HG02642 (cell line): ENCODE results near the gene NFIA.

Experiments
- ATAC-seq: cut with Tn5 transposase; IDR thresholded peaks from one replicate; pipeline ENCODE4 v1.9.1; 2021; ENCODE audit warnings: mild to moderate bottlenecking; ENCODE audit not compliant: unreplicated experiment, poor library complexity

The NFIA gene

DNA sequence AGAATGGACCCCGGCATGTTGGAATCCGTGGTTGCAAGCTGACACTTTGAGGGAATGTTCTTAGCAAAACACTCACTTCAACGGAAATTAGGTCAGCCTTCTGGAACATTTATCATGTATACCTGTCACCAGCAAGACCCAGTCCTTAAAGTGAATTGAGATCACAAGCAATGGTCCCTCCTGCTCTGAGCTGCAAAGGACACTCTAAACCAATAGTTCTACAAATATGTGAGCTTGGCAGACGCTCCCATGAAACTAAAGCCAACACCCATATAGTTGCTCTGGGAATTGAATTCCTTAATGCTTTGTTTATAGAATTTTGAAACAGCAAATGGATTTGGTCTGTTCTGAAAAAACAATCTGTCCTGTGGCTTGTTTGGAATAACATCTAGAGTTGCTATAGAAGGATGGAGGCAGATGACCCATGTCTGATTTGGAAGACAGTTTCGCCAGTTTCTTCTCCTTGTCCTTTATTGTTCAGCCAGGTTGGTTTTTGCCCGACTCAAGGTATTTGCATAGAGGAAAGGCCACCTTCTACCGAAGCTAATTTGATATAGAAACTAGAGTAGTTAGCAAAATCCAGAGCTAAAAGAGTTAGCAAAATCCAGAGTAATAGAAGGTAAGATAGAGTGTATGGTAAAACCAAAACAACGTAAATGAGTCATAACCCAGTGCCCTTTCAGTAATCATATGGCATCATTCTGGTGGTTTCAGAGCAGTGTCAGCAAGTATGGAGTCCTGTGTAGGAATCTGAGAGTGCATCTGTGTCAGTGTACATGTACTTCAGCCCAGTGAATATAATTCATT, 236.2 kb downstream of the NFIA start:
- peak; percentile 99 for ATAC-seq

DNA sequence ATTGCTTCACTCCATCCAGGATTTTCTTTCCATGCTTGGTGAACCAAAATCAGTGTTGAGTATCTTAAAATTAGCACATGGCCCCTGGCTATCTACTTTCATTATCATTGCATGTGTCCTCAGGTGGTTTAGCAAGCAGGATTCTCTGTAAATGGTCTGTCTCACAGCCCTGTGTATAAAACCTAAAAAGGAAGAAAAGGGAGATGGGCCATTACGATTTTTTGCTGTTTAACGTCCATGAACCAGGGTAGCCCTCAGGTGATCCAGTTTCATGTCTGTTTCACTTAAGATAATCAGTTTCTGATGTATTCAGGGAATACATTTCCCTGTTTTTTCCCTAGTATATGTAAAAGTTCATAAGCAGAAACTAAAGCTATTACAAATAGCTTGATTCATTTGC, 238.2 kb downstream of the NFIA start:
- ATAC-seq, result no peak

DNA sequence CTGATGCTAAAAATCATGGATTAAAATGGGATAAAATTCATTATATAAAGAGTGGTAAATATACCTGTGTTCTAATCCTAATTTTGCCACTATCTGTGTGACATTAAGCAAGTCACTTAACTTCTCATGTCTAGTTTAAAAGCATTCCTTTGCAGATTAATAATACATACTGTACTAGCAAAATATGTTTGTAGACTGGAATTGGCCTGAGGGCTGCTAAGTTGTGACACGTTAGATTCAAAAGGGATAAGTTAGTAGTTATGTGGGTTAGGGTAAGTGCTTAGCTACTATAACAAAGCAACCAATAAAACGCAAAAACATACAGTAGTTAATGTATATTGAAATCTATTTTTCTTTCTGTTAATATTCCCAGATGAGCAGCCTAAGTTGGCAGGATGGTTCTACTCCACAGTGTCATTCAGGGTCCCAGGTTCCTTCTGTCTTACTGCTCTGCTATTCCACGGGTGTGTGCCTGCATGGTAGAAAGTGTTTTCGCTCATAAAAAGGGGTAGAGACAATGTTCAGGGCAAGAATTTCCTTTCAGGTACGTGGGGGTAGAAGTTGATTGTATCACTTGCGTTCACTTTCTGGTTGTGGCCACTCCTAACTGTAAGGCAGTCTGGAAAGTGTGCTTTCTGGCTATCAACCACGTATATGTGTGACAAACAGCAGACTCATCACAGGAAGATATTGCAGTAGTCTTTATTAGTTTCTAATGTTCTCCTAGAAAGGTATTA, 239.8 kb downstream of the NFIA start:
- ATAC-seq, result no peak

DNA sequence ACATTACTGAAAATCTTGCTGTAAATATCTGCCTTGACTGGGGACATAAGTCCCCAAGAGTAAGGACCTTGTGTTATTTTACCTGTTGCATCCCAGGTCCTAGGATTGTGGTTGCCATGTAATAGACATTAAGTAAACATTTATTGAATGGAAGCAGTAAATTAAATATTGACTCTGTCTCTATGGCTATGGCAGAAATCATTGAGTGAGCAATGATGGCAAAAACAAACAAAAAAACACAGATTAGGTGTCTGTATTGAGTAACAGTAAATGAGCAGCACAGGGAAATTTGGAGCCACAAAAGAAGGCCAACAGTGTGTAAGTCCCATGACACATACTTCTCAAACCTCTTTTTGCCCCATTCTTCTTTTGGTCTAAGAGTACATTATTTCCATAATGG, 240.4 kb downstream of the NFIA start:
- ATAC-seq, result no peak

DNA sequence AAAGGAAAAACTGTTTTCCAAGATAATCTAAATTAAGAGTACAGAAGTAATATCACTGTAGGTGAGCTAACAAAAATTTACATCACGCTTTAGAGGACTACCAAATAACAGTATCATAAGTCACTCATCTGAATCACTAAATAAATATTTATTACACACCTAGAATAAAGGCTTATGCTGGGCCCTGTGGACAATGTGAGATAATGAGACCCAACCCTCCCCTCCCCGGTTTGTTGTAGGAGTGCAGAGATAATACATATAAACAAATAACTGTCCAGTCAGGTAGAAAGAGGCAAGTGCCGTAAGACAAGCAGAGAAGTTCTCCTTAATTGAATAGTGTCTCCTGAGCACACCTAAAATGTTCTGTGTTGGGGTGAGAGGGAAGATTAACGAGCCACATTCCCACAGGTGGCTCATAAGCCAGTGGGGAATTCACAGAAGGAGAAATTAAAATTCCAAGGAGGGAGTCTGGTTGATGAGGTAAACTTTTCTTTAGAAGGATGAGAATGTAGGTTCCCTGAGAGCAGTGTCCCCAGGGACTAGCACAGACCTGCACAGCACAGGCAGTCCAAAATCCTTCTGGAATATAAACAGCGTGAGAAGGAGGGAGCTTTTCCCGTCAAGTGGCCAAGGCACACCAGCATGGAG, 241.4 kb downstream of the NFIA start:
- ATAC-seq, result no peak

DNA sequence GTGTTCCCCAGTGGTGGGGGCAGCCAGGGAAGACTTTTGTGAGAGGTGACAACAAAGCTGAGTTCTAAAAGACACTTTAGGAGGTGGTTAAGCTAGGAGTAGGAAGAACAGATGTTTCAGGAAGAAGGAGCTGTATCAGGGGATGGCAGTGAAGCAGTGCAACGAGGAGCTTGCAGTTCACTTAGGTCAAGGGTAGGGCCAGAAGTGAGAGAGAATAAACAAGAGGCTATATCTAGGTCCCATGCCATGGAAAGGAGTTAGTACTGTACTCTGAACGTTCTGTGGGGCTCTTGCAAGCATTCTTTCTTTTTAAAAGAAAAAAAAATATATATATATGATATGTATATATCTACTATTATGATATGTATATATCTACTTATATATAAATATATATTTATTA, 244.4 kb downstream of the NFIA start:
- ATAC-seq, result no peak

DNA sequence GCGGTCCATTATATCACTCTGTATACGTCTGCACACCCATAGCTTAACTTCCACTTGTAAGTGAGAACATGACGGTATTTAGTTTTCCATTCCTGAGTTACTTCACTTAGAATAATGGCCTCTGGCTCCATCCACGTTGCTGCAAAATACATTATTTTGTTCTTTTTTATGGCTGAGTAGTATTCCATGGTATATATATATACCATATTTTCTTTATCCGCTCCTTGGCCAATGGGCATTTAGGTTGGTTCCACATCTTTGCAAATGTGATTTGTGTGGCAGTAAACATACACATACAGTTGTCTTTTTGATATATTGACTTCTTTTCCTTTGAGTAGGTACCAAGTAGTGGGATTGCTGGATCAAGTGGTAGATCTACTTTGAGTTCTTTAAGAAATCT, 245.1 kb downstream of the NFIA start:
- ATAC-seq, result no peak

DNA sequence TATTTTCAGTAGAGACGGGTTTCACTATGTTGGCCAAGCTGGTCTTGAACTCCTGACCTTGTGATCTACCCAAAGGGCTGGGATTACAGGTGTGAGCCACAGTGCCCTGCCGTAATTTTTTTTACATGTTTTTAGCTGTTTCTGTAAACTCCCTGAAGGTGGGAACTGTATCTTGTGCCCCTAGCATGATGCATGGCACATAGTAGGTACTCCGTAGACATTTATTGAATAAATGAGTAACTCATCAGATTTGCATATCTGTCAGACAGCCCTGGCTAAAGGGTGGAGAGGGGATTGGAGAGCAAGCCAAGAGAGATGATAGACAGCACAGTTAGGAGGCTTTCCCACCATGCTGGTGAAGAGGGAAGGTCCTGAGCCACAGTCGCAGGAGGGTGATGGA, 247.2 kb downstream of the NFIA start:
- no peak for ATAC-seq

DNA sequence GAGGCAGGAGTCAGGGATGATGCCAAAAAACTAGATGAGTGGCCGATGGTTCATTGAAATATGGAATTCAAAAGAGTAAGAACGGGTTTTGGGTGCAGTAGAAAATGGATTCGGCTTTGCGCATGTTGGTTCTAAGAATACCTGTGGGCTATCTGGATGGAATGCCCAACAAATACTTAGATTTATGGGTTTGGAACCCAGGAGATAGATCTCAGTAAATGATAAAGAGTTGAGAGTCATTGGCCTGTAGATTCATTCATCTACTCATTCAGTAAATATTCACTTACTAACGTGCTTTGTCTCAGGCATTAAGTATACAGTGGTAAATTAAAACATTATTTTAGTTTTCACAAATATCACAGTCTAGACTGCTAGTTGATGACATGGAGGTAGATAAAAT, 247.7 kb downstream of the NFIA start:
- no peak for ATAC-seq

DNA sequence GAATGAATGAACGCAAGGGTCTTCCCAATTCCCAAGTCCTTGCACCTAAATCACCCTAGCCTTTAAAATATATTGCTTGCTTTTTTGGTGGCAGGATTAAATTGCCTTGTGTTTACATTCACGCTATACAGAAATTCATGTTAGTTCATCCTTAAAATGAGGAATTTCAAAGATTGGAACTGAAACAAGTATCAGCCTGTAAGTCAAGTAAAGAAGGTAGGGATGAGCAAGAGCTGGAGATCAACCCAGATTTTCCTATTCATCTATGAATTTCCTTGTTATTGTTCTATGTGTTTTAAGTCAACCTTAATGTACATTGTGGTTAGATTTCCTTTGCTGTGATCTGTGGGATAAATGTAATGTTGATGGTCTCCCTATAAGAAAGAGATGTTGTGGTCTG, 248.2 kb downstream of the NFIA start:
- ATAC-seq, result no peak

DNA sequence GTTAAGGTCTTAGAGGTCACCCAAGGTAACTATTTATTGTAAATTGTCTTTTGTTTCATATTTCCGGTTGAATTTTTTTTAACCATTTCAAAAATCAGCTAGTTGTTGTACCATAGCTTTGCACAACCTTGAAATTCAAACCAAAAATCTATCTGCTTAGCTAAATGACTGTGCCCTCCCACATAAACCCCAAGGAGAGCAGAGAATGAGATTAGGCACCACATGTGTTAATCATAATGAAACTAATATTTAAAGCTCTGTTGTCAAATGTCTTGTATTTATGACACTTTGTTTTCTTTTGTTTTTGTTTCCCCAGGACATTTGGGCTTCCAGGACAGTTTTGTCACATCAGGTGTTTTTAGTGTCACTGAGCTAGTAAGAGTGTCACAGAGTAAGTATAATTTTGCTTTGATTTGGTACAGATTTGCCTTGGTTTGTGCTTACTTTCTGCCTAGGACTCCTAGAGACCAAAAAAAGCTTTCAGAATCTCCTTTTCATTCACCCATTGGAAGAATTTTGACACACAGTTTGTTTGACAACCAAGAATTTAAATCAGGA, 249.9 kb downstream of the NFIA start:
- peak; percentile 97 for ATAC-seq

DNA sequence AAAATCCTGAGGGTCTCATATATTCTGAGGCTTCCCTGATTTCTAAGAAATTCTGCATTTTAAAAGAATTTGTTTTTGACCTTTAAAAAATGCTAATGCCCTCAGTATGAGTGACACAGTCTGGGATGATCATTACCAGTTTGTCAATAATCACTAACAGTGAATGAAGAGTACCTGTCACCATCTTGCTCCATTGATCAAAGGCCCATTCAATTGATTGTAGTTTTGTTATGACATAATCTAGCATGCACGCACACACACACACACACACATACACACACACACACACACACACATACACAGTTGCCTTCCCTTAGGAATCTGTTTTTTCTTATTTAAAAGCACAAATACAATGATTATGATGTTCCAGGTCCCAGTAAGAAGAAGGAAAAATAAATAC, 250.4 kb downstream of the NFIA start:
- peak; percentile 17 for ATAC-seq

DNA sequence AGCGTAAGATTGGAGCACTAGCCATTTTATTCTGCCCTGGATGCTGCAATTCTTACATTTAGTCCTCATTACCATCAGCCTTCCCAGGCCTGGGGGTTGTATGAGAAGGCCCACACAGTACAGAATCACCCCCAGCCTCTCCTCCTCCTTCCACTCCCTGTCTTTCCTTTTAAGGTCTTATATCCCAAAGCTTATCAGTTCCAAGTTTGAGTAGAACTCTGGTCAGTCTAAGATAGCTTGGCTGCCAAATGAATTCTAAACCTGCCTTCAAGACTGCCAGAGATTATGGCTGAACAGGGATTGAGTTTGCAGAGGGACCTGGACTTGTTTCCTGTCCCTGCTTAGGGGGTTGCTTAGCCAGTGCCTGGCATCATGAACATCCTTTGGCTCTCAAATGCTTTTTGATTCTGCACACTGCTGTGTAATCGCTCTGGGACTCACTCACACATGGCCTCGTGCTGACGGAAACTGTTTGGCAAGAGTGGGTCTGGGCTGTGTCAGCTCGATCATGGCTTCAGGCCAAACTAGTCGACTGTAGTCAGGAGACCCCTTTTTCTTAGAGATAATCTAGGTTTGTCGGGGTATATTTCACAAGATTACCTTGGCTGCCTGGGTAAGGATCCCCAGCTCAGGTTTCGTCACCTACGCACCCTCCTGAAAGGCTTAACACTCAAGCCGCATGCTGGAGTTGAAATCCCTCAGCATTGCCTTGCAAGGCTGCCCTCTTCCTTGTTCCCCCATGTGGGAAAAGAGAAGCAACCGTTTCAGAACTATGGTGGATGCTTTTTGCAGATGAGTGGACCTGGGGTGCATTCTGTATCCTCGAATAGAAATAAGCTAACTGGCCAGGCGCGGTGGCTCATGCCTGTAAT, 252.6 kb downstream of the NFIA start:
- no peak for ATAC-seq

DNA sequence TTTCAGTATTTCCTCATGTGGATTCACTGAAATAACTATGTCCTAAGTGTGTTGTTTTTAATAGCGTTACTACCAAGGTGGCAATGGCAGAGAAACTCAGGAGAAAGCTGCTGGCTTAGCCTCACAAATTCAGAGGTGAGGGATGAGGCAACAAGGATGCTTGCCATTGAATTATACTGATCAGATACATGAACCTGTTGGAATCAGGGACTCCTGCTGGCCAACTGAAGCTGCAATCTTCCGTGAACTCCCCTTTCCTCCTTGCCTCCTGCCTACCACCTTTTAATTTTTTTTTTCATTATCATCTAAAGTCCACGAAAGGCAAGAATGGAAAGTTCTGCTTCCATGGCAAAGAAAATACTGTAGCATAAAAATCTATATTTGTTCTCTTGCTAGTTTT, 254.7 kb downstream of the NFIA start:
- no peak for ATAC-seq

DNA sequence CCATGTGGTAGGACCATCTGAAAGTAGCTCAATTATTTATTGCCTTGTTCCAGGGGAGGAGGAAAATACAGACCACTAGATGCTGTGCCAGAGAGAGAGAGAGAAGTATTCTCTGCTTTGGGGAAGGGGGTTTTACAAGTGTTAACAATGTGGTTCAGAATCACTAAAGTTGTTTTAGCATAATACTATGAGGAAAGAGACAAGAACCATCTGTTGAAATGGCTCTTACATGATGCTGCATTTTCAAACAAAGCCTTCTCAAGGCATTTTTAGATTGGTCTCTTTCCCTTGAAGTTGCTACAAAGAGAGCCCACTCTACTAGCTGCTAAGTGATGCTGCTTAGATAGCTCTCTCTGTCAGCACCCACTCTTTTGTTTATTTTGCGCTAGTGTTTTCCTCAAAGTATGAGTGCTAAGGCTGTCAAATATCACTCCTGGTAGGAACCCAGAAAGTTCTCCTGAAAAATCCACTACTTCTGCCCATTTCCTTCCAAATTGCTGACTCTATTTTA, 255.1 kb downstream of the NFIA start:
- ATAC-seq, result no peak

DNA sequence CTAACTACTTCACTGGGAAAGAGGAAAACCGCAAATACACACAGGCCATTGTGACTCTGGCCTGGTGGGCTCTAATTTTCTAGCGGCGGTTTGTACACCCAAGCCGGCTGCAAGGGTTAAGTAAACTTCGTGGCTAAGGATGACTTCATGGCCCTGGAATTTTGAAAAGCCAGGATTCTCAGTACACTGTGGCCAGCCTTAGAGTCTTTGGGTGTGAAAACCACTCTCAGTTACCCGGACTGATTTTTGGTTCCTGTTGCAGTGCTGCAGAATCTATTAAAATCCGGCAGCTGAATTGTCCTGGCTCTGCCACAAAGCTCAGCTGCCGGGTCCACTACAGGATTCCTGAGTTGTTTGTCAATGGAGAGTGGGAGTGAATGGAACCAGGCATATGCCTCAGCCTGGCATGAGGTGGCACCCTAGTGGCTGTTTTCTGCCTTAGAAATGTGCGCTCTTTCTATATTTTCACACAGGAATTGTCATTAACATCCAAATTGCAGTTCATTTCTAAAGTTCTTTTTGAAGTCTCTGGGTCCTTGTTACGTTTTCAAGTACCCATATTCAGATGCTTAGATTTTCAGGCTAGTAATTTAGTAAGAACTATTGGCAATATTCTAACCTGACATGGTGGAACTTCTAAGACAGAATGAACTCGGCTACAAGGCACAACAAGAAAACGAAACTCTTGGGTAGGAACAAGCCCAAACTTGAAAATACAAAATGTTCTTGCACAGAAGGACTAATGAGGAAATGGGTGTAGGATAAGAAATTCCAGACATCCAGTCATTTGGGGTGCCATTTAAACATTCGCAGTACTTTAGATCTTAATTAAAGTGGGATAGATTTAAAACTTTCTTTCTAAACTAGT, 255.9 kb downstream of the NFIA start:
- ATAC-seq, result no peak

DNA sequence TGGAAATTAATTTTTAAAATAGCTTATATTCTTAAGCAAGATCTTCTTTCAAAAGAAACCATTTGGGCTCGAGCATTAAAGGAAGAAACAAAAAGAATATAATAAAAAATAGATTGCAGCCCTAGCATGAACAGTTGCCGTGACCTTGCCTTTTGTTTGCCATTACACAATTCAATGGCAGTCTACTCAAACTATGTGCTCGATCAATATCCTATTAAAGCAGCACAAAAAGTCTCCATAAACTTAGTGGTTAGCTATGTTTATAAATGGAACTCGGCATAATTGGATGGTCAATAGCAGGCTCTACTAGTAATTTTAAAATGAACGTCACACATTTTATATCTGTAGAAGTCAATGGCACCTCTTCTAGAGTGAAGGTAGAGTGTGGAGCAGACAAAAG, 256.5 kb downstream of the NFIA start:
- ATAC-seq, result no peak

DNA sequence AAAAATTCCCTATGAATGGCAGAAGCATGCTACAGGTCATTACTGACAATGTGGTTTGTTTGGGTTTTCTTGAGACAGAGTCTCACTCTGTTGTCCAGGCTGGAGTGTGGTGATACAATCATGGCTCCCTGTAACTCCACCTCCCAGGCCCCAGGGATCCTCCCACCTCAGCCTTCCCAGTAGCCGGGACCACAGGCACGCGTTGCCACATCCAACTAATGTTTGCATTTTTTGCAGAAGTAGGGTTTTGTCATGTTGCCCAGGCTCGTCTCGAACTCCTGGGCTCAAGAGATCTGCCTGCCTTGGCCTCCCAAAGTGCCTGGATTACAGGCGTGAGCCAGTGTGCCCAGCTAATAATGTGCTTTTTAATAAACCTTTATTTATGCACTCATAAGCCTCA, 259.1 kb downstream of the NFIA start:
- ATAC-seq, result no peak
